A673 (cell line): Measurements from ENCODE around the gene CTIF.

Experiments used
- EZH2 ChIP-seq: fragments of 200-600 bp; sonication (generic); IDR thresholded peaks from 2 replicates; pipeline ENCODE4 v1.6.1; 2017; ENCODE audit warnings: borderline replicate concordance, low read depth, mild to moderate bottlenecking, mixed read lengths, antibody characterized with exemption, low read length; ENCODE audit not compliant: poor library complexity, severe bottlenecking
- TF ChIP-seq, protein P1 (sequence below): fragments of 300-800, 200-600 bp; sonication (generic); conservative IDR thresholded peaks from 2 replicates; pipeline ENCODE4 v1.5.1; 2017; ENCODE audit warnings: low read depth, mild to moderate bottlenecking, antibody characterized with exemption, low read length, moderate library complexity, mixed read lengths

GRCh38 chr18:48817021-48817461 lies 278.2 kb downstream of the CTIF start:
- TF ChIP-seq, protein P1, sequence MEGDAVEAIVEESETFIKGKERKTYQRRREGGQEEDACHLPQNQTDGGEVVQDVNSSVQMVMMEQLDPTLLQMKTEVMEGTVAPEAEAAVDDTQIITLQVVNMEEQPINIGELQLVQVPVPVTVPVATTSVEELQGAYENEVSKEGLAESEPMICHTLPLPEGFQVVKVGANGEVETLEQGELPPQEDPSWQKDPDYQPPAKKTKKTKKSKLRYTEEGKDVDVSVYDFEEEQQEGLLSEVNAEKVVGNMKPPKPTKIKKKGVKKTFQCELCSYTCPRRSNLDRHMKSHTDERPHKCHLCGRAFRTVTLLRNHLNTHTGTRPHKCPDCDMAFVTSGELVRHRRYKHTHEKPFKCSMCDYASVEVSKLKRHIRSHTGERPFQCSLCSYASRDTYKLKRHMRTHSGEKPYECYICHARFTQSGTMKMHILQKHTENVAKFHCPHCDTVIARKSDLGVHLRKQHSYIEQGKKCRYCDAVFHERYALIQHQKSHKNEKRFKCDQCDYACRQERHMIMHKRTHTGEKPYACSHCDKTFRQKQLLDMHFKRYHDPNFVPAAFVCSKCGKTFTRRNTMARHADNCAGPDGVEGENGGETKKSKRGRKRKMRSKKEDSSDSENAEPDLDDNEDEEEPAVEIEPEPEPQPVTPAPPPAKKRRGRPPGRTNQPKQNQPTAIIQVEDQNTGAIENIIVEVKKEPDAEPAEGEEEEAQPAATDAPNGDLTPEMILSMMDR: no peak
- no peak for TF ChIP-seq EZH2
